AG09309 (cell line): ENCODE measurements around the gene TBXAS1.

Experiments
- DNase-seq: peaks from one replicate; pipeline ENCODE4 v3.0.0-alpha.2; 2010; ENCODE audit warnings: low read depth
- H3K4me3 ChIP-seq: 2 replicates; pipeline ENCODE4 v1.5.1; 2011; ENCODE audit warnings: mild to moderate bottlenecking, low read depth, low read length, moderate library complexity; ENCODE audit not compliant: control insufficient read depth
- TF ChIP-seq, protein P1 (sequence below): IDR thresholded peaks from 2 replicates; pipeline ENCODE4 v1.5.1; 2011; ENCODE audit warnings: mild to moderate bottlenecking, low read depth, low read length, inconsistent platforms; ENCODE audit not compliant: insufficient read depth, control insufficient read depth; ENCODE audit errors: missing control alignments

The TBXAS1 gene

DNA sequence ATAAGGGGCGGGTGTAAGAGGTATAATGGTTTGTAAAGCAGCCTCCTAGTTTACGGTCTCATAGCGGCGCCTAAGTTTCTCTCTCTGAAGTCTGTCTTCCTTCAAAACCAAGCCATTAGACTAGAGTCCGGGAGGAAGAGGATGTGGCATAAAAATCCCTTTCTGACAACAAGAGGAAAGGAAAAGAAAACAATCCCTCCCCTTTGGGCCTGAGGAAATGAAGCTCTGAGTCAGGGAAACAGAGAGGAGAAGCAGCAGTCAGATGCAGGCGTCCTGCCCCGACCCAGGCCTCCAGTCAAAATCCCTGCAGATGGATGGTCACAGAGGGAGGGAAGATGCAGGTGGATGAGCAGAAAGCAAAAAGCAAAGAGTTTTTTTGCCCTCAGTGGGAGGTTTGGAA lies 210.0 kb downstream of the TBXAS1 start:
- DNase-seq: no peak
- H3K4me3 ChIP-seq: no peak overlapping the region
- TF ChIP-seq, protein P1, sequence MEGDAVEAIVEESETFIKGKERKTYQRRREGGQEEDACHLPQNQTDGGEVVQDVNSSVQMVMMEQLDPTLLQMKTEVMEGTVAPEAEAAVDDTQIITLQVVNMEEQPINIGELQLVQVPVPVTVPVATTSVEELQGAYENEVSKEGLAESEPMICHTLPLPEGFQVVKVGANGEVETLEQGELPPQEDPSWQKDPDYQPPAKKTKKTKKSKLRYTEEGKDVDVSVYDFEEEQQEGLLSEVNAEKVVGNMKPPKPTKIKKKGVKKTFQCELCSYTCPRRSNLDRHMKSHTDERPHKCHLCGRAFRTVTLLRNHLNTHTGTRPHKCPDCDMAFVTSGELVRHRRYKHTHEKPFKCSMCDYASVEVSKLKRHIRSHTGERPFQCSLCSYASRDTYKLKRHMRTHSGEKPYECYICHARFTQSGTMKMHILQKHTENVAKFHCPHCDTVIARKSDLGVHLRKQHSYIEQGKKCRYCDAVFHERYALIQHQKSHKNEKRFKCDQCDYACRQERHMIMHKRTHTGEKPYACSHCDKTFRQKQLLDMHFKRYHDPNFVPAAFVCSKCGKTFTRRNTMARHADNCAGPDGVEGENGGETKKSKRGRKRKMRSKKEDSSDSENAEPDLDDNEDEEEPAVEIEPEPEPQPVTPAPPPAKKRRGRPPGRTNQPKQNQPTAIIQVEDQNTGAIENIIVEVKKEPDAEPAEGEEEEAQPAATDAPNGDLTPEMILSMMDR: no peak

DNA sequence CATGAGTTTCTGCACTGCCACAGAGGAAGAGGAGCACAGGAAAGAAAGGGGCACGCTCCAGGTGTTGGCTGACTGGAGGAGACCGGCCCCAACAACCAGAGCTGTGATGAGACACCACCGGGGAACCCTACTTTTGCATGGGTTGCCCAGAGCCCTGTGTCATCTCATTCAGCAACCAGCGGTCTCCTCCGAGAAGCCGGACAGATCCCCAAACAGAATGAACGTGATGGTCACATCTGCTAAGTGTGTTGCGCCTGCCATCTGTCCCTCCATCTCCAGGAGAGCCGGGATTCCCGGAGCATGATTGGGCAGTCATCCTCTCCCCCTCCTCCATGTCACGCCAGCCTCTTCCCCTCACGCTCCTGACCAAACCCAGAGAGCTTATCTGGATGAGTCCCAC lies 210.8 kb downstream of the TBXAS1 start:
- no peak overlapping the region for H3K4me3 ChIP-seq
- TF ChIP-seq, protein P1: no peak
- DNase-seq: no peak

DNA sequence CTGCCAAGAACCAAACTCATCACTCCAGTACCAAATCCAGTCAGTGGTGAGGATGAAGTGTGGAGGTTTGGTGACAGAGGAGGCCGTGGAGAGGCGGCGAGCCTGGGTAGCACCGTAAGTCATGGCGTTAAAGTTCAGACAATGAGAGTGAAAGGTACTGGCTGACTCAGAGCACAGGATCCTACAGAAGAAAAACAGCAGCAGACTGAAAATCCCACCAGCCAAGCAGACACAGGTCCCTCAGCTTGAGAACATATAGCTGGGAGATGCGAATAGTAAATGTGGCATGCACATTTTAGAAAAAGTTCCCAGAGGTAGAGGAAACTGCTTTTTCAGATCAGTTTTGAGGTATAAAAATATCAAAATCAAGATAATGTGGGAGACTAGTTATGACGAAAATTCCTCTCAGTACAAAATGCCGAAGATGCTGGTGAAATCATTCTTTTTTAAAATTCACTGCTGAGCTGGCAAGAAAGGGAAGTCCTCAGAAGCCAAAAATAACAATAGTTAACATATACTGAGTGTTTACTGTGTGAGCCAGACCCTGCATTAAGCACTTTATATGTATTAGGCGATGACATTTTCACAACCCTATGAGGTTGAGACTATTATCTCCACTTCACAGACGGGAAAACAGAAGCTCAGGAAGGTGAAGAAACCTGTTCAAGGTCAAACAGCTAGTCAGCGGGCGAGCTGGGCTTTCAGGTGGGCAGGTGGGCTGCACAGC lies 212.8 kb downstream of the TBXAS1 start:
- no peak for DNase-seq
- no peak overlapping the region for H3K4me3 ChIP-seq
- TF ChIP-seq, protein P1: no peak

DNA sequence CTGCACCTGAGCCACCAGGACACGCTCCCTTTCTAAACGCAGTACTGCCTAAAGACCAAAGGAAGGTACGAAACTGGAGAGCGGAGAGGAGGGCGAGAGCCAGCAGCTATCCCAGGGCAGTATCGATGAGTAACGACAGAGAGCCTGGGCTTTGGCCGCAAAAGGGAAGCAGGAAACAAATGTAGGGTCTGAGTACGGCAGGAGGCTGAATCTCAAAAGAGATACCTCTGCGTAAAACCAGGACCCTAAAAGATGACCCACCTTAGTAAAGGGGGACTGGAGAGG lies 213.3 kb downstream of the TBXAS1 start:
- DNase-seq: no peak
- no peak overlapping the region for H3K4me3 ChIP-seq
- TF ChIP-seq, protein P1: no peak

DNA sequence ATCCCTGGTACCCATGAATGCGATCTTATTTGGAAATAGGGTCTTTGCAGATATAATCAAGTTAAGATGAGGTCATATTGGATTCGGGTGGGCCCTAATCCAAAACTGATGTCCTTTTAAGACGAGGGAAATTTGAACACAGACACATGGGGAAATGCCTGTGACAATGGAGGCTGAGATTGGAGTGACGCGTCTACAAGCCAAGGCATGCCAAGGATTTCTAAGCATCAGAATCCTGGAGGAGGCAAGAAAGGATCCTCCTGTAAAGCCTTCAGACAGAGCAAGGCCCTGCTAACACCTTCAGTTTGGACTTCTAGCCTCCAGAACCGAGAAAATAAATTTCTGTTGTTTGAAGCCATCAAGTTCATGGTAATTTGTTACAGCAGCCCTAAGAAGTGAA lies 215.2 kb downstream of the TBXAS1 start:
- no peak for DNase-seq
- TF ChIP-seq, protein P1: no peak

DNA sequence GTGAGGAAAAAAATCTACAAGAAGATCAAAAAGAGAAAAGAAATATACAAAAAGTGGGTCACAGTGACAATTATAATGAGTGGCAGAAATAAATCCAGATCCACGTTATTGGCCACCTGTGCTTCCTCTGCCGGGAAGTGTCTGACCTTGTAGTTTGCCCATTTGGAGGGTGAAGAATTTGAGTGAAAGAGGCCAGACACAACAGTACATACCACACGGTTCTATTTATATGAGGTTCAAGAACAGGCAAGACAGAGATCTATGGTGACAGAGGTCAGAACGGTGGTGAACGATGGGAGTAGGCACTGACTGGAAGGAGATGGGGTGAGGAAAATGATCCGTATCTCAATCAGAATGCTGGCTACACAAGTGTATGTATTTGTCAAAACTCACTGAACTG lies 216.6 kb downstream of the TBXAS1 start:
- TF ChIP-seq, protein P1: no peak
- no peak overlapping the region for H3K4me3 ChIP-seq
- no peak for DNase-seq

More for the DNA sequence above, 215.2 kb downstream of the TBXAS1 start:
- no peak overlapping the region for H3K4me3 ChIP-seq
